CD1c-positive myeloid dendritic cell (primary cell): ENCODE measurements around the gene BABAM2.
"Not testable (repeated sequence)": the region's sequence is repeated elsewhere in the genome, so short reads cannot be mapped to it uniquely, and the experiment has no call there.

Source experiments
- DNase-seq: peaks from one replicate; pipeline ENCODE4 v3.0.0-alpha.2; 2016; ENCODE audit errors: extremely low spot score

The BABAM2 gene

GRCh38 chr2:27878825-27879224 is 11.7 kb upstream of the BABAM2 start:
- no peak for DNase-seq

GRCh38 chr2:27881815-27882583 is 8.5 kb upstream of the BABAM2 start:
- not testable (repeated sequence) for DNase-seq

GRCh38 chr2:27882584-27882922 is 8.0 kb upstream of the BABAM2 start:
- DNase-seq: not testable (repeated sequence)

- no peak for DNase-seq
Measured at GRCh38 chr2:27884601-27885000, 5.9 kb upstream of the BABAM2 start.

GRCh38 chr2:27885234-27885633 is 5.3 kb upstream of the BABAM2 start:
- DNase-seq: no peak

GRCh38 chr2:27885661-27886060 is 4.9 kb upstream of the BABAM2 start:
- DNase-seq: no peak

- no peak for DNase-seq
Measured at GRCh38 chr2:27886322-27886721, 4.2 kb upstream of the BABAM2 start.

GRCh38 chr2:27887111-27887510 is 3.4 kb upstream of the BABAM2 start:
- no peak for DNase-seq

- DNase-seq: no peak
Measured at GRCh38 chr2:27887830-27888229, 2.7 kb upstream of the BABAM2 start.

- no peak for DNase-seq
Measured at GRCh38 chr2:27888790-27889189, 1.7 kb upstream of the BABAM2 start.

- no peak for DNase-seq
Measured at GRCh38 chr2:27889774-27890145, 769 bp upstream of the BABAM2 start.

- peak; percentile 93 for DNase-seq
Measured at GRCh38 chr2:27890924-27891672, 569 bp downstream of the BABAM2 start.

- DNase-seq: no peak
Measured at GRCh38 chr2:27891673-27892105, 1.2 kb downstream of the BABAM2 start.

- peak; percentile 71 for DNase-seq
Measured at GRCh38 chr2:27893006-27893405, 2.5 kb downstream of the BABAM2 start.

GRCh38 chr2:27897717-27898116 is 7.2 kb downstream of the BABAM2 start:
- peak; percentile 51 for DNase-seq

GRCh38 chr2:27901234-27901633 is 10.7 kb downstream of the BABAM2 start:
- peak; percentile 16 for DNase-seq

- DNase-seq: no peak
Measured at GRCh38 chr2:27902098-27902497, 11.6 kb downstream of the BABAM2 start.

- no peak for DNase-seq
Measured at GRCh38 chr2:27903018-27903417, 12.5 kb downstream of the BABAM2 start.

GRCh38 chr2:27903649-27904404 is 13.3 kb downstream of the BABAM2 start:
- DNase-seq: no peak

GRCh38 chr2:27904405-27904665 is 13.8 kb downstream of the BABAM2 start:
- no peak for DNase-seq

GRCh38 chr2:27906074-27906473 is 15.5 kb downstream of the BABAM2 start:
- no peak for DNase-seq

- DNase-seq: no peak
Measured at GRCh38 chr2:27907547-27907946, 17.0 kb downstream of the BABAM2 start.

- DNase-seq: no peak
Measured at GRCh38 chr2:27909901-27910300, 19.4 kb downstream of the BABAM2 start.
